ENCODE measurements around the gene MAN2A1.

The MAN2A1 gene

GRCh38 chr5:109708813-109709212 is 19.1 kb downstream of the MAN2A1 start:
- DNase-seq, result no peak

GRCh38 chr5:109709225-109709624 is 19.5 kb downstream of the MAN2A1 start:
- DNase-seq, result no peak

- DNase-seq, result no peak
These were observed 21.9 kb downstream of the MAN2A1 start for GRCh38 chr5:109711673-109712072.

GRCh38 chr5:109713453-109713852 is 23.7 kb downstream of the MAN2A1 start:
- no peak for DNase-seq

- no peak for DNase-seq
These were observed 24.9 kb downstream of the MAN2A1 start for GRCh38 chr5:109714592-109714991.

GRCh38 chr5:109718216-109718615 is 28.5 kb downstream of the MAN2A1 start:
- DNase-seq, result no peak

GRCh38 chr5:109718632-109719031 is 28.9 kb downstream of the MAN2A1 start:
- DNase-seq, result no peak

- DNase-seq, result no peak
These were observed 30.3 kb downstream of the MAN2A1 start for GRCh38 chr5:109719978-109720377.

GRCh38 chr5:109721741-109722140 is 32.0 kb downstream of the MAN2A1 start:
- DNase-seq, result no peak

GRCh38 chr5:109723606-109724005 is 33.9 kb downstream of the MAN2A1 start:
- DNase-seq, result no peak

- no peak for DNase-seq
These were observed 35.4 kb downstream of the MAN2A1 start for GRCh38 chr5:109725135-109725534.

- no peak for DNase-seq
These were observed 50.3 kb downstream of the MAN2A1 start for GRCh38 chr5:109739741-109740728.

GRCh38 chr5:109740966-109741365 is 51.2 kb downstream of the MAN2A1 start:
- DNase-seq, result no peak

- no peak for DNase-seq
These were observed 51.7 kb downstream of the MAN2A1 start for GRCh38 chr5:109741390-109741789.

GRCh38 chr5:109743041-109743531 is 53.4 kb downstream of the MAN2A1 start:
- DNase-seq, result no peak

- DNase-seq, result no peak
These were observed 54.1 kb downstream of the MAN2A1 start for GRCh38 chr5:109743770-109744212.

- DNase-seq, result no peak
These were observed 54.5 kb downstream of the MAN2A1 start for GRCh38 chr5:109744261-109744660.

GRCh38 chr5:109748546-109748945 is 58.8 kb downstream of the MAN2A1 start:
- no peak for DNase-seq

GRCh38 chr5:109750463-109750862 is 60.7 kb downstream of the MAN2A1 start:
- no peak for DNase-seq

GRCh38 chr5:109753279-109753678 is 63.6 kb downstream of the MAN2A1 start:
- no peak for DNase-seq

- no peak for DNase-seq
These were observed 64.6 kb downstream of the MAN2A1 start for GRCh38 chr5:109754319-109754718.

- no peak for DNase-seq
These were observed 66.0 kb downstream of the MAN2A1 start for GRCh38 chr5:109755761-109756160.

GRCh38 chr5:109756543-109757185 is 66.9 kb downstream of the MAN2A1 start:
- DNase-seq, result no peak

GRCh38 chr5:109757490-109757889 is 67.8 kb downstream of the MAN2A1 start:
- DNase-seq, result no peak
